Hematopoietic multipotent progenitor cell treated with erythropoietin and hydrocortisone succinate and interleukin-3 and kit ligand, for 4 days (in vitro differentiated cells): ENCODE data around the gene EMC7.
"Not testable (repeated sequence)": the region's sequence is repeated elsewhere in the genome, so short reads cannot be mapped to it uniquely, and the experiment has no call there.

ENCODE experiments used
- DNase-seq: peaks from one replicate; pipeline ENCODE4 v3.0.0-alpha.2; 2015

EMC7 gene

DNA sequence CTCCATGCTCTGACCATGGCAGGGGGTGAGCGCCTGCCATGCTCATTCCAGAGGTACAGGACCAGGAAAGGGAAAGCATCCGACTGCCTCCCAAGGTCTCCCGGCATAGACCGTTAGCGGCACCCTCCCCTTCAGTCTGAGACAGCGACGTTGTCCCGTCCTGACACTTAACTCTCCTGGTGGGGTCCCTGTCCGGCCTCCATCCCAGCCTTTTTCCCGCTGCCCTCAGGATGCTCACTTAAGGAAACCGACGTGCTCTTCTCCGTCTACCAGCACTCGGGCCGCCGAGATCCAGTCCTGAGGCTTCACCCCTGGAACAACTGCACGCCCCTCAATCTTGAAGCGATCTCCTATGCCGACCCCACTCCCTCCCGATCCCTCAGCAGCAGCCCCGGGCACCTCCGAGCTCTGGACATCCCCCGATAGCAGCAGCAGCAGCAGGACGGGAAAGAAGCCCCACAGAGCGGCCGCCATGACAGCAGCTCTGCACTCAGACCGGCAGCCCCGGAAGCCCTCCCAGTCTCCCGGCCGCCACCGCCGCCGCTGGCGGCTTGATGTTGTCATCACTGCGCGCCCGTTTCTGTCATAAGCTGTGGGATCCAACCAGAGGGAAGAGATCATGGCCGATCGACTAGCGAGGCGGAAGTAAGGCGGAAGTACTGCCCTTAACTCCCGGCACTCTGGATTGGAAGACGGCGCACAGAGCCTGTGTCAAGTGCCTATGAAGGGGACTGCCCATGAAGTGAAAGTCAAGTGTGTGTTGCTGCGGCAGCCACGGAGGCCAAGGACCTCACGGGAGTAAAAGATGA lies at the start of gene EMC7, which contains the start of gene PGBD4:
Gene EMC7, minus strand, starts transcription at position 497 of the 809 bp plus-strand sequence. Its CDS starts 23 bp downstream, at position 474.
Gene PGBD4, plus strand, starts transcription at position 718 of the 809 bp plus-strand sequence. CDS start 449 bp downstream, outside the sequence.
- peak; percentile 99 for DNase-seq

DNA sequence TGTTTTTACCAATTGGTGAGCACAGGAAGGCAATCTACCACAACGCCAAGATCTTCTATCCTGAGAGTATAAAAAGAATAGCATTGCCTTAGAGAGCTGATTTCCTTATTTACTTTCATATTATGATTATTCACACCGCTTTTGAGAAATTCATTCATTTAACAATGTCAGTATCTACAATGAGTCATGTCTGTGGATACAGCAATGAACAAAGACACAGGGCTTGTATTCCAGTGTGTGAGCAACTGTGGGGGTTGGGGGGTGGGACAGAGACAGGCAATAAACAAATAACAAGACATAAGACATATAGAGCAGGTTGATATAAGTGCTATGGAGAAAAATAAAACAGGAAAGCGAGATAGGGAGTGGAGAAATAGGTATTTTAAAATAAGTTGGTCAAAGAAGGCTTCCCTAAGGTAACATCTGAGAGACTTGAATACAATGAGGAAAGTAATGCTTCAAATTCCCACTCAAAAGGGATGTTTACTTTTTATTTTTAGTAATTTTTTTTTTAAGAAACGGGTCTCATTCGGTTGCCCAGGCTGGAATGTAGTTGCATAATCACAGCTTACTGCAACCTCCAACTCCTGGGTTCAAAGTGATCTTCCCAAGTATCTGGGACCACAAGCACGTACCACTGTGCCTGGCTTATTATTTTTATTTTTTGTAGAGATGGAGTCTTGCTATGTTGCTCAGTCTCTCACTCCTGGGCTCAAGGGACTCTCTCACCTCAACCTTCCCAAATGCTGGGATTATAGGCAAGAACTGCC lies 45.9 kb upstream of the EMC7 start:
- no peak for DNase-seq

DNA sequence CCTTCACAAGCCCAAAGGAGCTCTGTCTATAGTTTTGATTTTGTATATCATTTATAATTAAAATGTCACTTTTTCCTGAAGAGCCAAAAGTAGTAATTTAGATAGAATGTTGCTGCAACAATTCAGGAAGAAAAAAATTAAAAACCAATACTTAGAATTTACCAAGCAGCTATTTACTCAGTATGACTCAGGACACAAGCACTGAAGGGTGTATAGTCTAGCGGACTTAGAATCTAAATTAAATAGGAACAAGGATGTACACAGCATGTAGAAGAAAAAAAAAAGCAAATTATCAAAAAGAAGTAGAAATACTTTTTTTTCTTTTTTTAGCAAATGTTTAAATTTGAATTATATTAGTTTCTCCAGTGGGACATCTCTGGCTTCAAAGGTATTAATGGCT lies 31.8 kb upstream of the EMC7 start:
- no peak for DNase-seq

DNA sequence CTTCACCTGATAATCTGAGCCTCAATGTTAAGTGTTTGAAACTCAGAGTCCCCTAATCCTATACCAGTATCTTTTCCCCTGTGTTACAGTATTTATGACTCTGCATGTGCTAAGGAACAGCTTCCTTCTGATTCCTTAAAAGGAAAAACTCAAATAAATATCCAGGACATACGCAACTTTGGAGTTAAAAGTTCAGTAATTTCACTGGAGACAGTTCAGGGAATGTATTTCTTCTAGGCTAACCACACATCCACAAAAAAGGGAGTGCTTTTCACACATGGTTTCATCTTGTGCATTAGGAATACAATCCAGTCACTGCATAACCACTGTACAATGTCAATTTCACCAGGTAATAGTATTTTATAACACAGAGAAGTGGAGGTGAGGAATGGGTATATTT lies 31.2 kb upstream of the EMC7 start:
- no peak for DNase-seq

DNA sequence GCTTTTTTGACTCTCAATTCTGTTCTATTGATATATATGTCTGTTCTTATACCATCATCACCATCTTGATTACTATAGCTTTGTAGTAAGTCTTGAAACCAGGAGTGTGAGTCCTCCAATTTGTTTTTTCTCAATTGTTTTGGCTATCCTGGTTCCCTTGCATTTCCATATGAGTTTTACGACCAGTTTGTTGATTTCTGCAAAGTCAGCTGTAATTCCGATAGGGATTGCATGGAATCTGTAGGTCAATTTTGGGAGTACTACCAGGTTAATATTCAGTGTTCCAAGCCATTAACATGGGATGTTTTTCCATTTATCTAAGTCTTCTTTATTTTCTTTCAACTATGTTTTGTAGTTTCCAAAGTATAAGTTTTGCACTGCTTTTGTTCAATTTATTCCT lies 27.2 kb upstream of the EMC7 start:
- DNase-seq: no peak

DNA sequence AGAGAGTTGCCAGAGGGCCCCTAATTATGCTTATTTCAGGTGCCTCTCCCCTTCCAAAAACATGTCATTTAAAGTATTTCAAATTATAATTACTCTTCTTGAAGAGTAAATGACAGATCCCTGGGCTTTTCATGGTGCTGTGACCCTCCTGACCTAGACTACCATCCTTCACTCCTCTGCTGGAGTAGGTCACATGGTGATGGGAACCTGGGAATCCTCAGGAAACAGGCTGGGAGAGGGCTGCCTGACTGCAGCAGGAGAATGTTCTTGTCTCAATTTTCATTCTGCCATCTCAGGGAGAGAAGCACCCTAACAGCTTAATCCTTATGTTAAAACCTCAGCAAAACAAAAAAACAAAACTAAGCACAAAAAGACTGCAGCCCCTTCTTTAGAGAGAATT lies 24.9 kb upstream of the EMC7 start:
- no peak for DNase-seq

DNA sequence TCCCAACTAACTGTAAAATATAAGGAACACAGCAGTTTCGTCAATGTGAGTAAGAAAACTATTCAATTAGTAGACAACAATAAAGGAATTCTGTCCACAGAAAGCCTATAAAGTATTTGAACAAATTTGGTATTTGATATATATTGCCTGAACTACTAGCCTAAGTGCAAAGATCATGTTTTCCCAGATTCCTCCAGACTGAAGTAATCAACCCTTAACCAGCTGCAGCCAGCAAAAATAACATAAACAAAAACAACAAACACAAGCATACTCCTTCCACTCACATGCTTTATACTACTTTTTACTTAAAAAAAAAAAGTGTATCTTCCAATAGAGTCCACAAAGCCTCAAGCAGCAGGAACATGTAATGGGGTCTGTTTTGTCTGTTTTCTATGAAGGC lies 24.3 kb upstream of the EMC7 start:
- DNase-seq: no peak

DNA sequence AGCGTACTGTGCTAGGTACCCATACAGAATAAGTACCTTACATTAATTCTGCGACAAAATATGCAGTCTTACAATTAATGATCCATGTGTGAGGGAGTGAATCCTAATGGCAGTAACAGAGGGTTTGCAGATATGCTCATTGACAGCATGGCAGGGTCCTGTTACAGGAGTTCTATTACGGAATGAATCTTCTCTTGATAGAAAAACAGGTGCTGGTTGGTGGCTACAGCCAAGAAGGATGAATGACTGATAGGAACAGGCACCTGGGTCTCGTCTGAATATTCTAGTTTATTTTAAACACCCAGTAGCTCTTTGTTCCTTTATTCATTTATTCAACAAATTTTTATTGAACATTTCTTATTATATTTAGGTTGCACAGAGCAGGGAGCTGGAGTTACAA lies 23.0 kb upstream of the EMC7 start:
- DNase-seq: no peak

DNA sequence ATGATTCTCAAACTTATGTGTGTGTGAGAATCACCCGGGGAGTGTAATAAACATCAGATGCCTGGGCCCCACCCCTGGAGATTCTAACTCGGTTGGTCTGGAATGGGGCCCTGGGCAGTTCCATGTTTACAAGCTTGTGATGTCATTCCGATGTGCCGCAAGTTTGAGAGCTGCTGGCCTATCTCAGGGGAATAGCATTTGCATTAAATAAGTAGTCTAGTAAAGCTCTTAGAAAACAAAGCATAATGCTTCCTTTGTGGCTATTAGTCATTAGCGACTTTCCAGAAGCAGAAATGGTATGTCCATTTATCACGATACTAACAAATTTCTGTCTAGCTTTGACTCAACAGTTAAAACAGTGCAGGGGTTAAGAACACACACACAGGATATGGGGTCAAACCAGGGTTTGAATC lies 21.1 kb upstream of the EMC7 start:
- no peak for DNase-seq

DNA sequence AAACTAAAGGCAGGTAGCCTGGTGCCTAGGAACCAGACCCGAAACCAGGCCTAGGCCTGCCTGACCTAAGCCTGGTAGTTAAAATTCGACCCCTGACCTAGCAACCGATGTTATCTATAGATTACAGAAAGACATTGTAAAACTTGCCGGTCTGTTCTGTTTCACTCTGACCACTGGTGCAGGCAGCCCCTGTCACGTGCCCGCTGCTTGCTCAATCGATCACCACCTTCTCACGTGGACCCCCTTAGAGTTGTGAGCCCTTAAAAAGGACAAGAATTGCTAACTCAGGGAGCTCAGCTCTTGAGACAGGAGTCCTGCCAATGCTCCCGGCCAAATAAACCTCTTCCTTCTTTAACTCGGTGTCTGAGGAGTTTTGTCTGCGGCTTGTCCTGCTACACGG lies 20.1 kb upstream of the EMC7 start:
- not testable (repeated sequence) for DNase-seq

DNA sequence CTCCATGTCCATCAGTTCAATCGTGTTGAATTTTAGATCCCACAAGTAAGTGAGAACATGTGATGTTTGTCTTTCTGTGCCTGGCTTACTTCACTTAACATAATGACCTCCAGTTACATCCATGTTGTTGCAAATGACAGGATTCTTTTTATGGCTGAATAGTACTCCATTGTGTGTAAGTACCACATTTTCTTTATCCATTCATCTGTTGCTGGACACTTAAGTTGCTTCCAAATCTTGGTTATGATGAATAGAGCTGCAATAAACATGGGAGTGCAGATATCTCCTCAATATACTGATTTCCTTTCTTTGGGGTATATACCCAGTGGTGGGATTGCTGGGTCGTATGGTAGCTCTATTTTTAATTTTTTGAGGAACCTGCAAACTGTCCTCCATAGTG lies 18.8 kb upstream of the EMC7 start:
- not testable (repeated sequence) for DNase-seq

DNA sequence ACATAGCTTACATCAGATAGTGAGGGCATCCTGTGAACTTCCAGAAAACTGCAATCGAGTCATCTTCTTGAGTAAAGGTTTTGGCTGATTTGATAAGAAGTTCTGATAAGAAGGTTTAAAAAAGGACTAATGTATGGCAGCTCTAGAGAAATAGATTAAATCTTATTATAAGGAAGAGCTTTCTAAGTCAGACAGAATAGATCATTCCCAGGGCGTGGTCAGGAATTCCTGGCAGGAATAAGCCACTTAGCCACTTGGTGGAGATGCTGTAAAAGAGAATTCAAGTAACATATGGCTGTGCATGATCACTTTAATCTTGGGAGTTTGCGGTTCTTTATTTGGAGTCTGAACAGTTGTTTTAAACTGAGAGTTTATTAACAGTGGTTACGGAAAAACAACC lies 17.6 kb upstream of the EMC7 start:
- DNase-seq: no peak

DNA sequence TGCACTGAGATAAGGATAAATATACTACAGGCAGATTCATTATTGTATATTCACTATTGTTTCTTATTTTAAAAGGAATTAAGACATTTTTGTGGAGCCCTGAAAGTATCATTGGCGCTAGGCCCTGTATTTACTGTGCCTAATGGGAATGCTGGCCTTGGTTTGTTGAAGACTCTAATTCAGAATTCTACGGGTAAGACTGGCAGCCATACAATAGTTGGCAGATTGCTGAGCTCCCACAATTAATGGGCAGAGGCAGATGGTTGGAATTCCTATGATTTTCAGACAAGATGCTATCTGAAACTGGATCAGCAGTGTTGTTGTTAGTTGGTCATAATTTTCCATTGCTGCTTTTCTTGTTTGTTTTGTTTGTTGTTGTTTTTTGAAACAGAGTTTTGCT lies 15.0 kb upstream of the EMC7 start:
- DNase-seq: no peak

DNA sequence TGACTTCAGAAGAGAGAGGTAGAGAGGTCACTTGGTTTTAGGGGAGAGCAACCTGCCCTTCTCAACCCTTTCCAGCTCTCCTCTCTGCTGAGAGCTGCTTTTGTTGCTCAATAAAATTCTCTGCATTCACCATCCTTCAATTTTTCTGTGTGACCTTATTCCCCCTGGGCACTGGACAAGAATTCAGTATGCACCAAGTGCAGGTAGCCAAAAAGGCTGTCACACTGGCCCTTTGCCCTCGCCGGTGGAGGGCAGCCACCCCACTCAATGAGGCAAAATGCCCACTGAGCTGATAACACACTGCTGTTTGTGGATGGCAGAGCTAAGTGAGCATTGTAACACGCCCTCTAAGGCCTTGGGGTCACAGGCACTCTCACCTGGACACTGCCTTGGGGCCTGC lies 13.1 kb upstream of the EMC7 start:
- no peak for DNase-seq

DNA sequence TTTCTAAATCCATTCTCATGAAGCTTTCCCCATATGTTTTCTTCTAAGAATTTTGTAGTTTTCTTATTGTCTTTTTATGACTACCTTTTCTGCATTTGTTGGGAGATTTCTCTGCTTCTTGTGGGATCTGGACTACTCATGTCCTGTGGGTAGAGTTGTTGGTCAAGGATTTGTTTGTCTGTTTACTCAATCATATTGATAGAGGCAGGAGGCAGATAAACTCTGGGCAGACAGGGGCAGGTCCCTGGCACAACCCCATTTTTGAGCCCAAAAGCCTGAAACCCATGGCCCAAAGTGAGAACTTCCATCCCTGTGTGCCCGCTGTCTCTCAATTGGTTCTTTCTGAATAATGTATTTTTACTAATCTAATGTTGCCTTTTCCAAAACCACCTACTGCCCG lies 12.6 kb upstream of the EMC7 start:
- DNase-seq: no peak

DNA sequence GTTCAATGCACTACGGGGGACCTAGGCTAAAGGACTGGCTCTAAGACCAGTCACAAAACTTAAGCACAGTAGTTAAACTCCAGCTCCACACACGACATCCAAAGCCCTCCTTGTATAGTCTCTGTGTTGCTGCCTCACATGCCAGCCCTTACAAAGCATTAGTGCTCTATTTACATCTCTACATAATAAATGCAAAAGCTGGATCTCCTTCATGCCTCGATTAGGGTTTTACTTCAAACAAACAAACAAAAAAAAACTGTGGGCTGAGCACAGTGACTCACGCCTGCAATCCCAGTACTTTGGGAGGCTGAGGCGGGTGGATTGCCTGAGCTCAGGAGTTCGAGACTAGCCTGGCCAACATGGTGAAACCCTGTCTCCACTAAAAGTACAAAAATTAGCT lies 9.8 kb upstream of the EMC7 start:
- DNase-seq: no peak

DNA sequence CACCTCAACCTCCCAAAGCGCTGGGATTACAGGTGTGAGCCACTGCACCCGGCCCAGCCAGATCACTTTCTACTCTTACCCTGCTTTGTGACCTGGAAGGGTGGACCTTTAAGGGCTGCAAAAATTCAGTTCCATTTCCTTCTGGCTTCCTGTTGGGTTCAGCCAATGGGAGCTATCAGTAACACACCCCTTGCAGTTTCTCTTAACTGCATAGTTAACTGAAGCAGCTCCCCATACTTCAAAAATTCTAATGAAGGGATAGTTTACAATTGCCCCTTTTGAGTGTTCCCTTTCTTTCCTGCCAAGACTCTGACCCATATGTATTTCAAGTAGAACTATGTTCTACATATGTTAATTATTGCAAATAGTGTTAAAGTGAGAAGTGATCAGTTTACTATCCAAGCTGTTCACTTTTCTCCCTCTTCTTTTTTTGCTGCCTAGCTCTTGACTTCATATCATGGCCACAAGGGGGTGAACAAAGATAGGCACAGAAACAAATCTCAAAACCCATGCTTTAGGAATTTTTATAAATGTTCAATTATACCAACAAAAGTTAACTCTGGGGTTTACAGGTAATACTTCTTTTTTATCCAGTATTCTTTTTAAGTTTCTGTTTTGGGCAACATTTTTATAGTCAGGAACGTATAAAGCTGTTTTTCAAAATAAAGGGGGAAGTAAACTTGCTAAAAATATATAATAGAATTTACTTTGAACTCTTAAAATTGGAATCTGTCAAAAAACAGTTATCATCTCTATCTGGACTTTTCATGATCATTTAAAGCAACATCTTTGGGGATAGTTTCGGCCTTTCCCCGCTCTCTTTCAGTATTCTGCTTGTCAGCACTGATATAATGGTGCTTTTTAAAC lies 8.4 kb upstream of the EMC7 start:
- peak; percentile 82 for DNase-seq

DNA sequence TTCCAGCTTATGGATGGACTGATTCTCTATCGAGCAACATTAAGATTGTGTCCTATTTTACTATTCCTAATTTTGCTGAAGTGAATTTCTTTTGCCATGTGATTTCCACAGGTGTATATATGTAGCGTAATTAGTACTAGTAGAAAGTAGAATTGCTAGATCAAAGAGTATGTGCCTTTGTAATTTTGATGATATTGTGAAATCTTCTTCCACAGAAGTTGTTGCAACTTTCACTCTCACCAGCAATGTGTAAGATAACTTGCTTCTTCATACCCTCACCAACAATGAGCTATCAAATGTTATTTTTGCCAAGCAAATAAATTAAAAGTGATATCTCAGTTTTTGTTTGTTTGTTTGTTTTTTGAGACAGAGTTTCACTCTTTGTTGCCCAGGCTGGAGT lies 5.7 kb upstream of the EMC7 start:
- DNase-seq: no peak

DNA sequence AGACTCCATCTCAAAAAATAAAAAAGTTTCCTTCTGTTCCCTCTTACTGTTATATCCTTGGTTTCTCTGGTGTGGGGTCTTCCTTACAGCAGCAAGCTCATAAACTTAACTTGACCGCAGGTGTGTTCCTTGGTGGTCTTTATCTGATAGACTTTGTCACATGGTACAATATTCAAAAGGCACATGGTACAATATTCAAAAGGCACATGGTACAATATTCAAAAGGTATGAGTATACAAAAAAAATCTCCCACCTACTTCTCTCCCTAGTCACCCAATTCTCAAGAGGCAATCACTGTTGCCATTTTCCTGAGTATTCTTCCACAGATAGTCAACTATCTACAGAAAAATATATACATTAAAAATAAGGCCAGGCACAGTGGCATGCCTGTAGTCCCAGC lies 4.8 kb upstream of the EMC7 start:
- DNase-seq: no peak

DNA sequence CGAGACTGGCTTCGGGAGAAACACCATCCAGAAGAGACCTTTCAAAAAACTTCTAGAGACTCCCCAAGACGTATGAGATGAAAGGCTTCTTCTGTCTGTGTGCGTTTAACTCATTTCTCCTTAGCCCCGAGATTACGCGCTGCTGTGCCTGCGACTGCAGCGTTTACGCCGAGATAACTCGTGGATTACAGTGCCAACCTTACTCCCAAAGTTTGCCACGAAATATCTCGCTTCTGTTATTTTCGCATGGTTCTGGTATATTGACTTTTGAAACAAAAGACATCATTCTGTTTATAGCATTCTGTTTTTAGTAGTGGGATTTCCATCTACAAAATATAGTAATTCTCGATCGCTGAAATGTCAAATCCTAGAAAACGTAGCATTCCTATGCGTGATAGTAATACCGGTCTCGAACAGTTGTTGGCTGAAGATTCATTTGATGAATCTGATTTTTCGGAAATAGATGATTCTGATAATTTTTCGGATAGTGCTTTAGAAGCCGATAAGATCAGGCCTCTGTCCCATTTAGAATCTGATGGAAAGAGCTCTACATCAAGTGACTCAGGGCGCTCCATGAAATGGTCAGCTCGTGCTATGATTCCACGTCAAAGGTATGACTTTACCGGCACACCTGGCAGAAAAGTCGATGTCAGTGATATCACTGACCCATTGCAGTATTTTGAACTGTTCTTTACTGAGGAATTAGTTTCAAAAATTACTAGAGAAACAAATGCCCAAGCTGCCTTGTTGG lies 688 bp upstream of the EMC7 start:
- DNase-seq: no peak

DNA sequence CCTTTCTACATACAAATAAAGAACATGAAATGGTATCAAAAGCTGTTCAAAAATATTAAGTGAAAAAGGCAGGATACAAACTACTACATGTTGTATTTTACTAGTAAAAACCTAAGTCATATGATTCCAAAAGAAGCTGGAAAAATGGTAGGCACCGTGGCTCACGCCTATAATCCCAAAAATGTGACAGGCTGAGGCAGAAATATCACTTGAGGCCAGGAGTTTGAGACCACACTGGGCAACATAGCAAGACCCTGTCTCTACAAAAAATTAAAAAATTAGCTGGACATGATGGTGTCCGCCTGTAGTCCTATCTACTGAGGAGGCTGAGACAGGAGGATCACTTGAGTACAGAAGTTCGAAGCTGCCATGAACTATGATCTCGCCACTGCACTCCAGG lies 1.7 kb downstream of the EMC7 start:
- DNase-seq: no peak

DNA sequence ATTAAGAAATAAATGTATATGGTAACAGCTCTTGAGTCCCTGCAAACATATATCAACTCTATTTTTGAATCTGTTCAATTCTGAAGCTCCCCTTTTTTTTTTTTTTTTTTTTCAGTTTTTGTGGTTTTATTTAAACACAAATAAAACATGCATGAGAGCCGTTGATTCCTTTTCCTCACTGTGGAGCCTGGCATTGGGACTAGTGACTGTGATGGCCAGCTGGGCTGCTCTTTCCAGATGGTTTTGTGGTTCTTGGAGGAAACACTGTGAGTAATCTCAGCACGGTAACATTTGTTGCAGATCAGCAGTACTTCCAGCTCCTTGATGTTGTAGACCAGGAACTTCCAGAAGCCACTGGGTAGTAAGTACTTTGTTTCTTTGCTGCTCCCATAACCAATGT lies 15.9 kb downstream of the EMC7 start:
- no peak for DNase-seq

DNA sequence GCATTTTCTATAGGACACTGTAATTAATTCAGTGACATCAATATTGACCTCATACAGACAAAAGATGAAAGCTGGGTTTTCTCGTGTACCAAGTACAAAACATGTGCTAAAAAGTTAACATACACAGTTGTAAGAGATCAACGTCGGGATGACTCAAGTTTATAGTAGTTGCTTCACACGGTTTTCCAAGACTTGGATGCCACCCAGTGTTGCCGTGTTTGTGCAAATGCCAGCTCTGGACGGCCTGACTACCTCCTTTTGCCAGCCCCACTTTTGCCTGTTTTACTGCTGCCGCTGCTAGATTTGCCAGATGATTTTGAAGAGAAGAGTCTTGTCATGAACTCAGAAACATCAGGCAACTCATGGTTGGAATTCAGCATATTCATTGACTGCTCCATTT lies 17.6 kb downstream of the EMC7 start:
- DNase-seq: no peak
